ENCODE measurements around the gene VAC14. TPM values are rescaled to one million over a fixed set of nuclear protein-coding genes. Genes with fewer than 3 reads are reported as not detected.

Gene VAC14
- total RNA-seq, 1 experiment from 2014 or later: 35.3 TPM

GRCh38 chr16:70677499-70678120 is 123.3 kb downstream of the VAC14 start:
- peaks cover 26% of the 10 kb centered on the region for H3K79me2 ChIP-seq (ENCODE audit: insufficient read depth, low read length)
- BruUV-seq (replicated peaks): no TSS peak
- no peak overlapping the region for H3K9ac ChIP-seq (ENCODE audit: low read length)
- H4K20me1 ChIP-seq (ENCODE audit: insufficient read depth): no peaks in the 10 kb centered on the region
- H3K36me3 ChIP-seq (ENCODE audit: control insufficient read depth in 1 of 2, insufficient read depth in 2 of 2, low read length in 2 of 2): peaks cover 24 to 27% of the 10 kb centered on the region in 2 experiments; a peak in 3 of 4 replicates
- H3K27me3 ChIP-seq (ENCODE audit: insufficient read depth, low read length): no peaks in the 10 kb centered on the region
- H3K27ac ChIP-seq (ENCODE audit: low read depth, low read length): no peak overlapping the region
- POLR2A ChIA-PET: no interaction called here
- no peaks in the 10 kb centered on the region for H3K4me1 ChIP-seq (ENCODE audit: control insufficient read depth in 1 of 2, insufficient read depth in 2 of 2, low read length in 2 of 2)
- no peaks in the 10 kb centered on the region for H3K9me3 ChIP-seq (ENCODE audit: control insufficient read depth in 1 of 2, insufficient read depth in 1 of 2, low read depth in 1 of 2, low read length in 2 of 2)
- intact Hi-C loops (cut with micrococcal nuclease): no loop called here
- TF ChIP-seq EZH2 (IDR thresholded peaks at IDR 0.05) (no peak), ZFX (IDR thresholded peaks at IDR 0.05) (no peak), SP1 (IDR thresholded peaks at IDR 0.05; ENCODE audit: low read depth) (no peak), POLR2AphosphoS5 (IDR thresholded peaks at IDR 0.05; ENCODE audit: low read depth, low read length) (no peak), SRF (IDR thresholded peaks at IDR 0.05; ENCODE audit: low read depth) (no peak), EZH2phosphoT487 (IDR thresholded peaks at IDR 0.05; ENCODE audit: borderline replicate concordance) (no peak), JUND (IDR thresholded peaks at IDR 0.05) (no peak), FOSL1 (IDR thresholded peaks at IDR 0.05; ENCODE audit: low read depth) (no peak), TCF7L2 (IDR thresholded peaks at IDR 0.05; ENCODE audit: borderline replicate concordance, extremely low read depth, insufficient read depth, insufficient read length) (no peak), RAD21 (IDR thresholded peaks at IDR 0.05; ENCODE audit: low read depth) (no peak), POLR2A (IDR thresholded peaks at IDR 0.05; ENCODE audit: borderline replicate concordance, extremely low read depth, insufficient read depth, insufficient read length) (no peak), ZNF274 (IDR thresholded peaks at IDR 0.05; ENCODE audit: low read depth, low read length) (no peak), ATF3 (IDR thresholded peaks at IDR 0.05) (no peak), EGR1 (IDR thresholded peaks at IDR 0.05; ENCODE audit: low read depth) (no peak), YY1 (IDR thresholded peaks at IDR 0.05; ENCODE audit: extremely low read depth, insufficient replicate concordance, low read depth, low read length) (no peak), SIN3A (IDR thresholded peaks at IDR 0.05; ENCODE audit: low read depth) (no peak), ELF1 (IDR thresholded peaks at IDR 0.05; ENCODE audit: borderline replicate concordance, low read depth) (no peak)
- TF ChIP-seq, protein P1, sequence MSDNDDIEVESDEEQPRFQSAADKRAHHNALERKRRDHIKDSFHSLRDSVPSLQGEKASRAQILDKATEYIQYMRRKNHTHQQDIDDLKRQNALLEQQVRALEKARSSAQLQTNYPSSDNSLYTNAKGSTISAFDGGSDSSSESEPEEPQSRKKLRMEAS (IDR thresholded peaks at IDR 0.05): no peak
- TF ChIP-seq, protein P2, sequence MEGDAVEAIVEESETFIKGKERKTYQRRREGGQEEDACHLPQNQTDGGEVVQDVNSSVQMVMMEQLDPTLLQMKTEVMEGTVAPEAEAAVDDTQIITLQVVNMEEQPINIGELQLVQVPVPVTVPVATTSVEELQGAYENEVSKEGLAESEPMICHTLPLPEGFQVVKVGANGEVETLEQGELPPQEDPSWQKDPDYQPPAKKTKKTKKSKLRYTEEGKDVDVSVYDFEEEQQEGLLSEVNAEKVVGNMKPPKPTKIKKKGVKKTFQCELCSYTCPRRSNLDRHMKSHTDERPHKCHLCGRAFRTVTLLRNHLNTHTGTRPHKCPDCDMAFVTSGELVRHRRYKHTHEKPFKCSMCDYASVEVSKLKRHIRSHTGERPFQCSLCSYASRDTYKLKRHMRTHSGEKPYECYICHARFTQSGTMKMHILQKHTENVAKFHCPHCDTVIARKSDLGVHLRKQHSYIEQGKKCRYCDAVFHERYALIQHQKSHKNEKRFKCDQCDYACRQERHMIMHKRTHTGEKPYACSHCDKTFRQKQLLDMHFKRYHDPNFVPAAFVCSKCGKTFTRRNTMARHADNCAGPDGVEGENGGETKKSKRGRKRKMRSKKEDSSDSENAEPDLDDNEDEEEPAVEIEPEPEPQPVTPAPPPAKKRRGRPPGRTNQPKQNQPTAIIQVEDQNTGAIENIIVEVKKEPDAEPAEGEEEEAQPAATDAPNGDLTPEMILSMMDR (IDR thresholded peaks at IDR 0.05 in 2 of 3, conservative IDR thresholded peaks at IDR 0.05 in 1 of 3; ENCODE audit: borderline replicate concordance in 1 of 3, insufficient read depth in 1 of 3, low read depth in 2 of 3, low read length in 2 of 3): no peak
- no peak overlapping the region for H3K4me3 ChIP-seq (replicated peaks in 1 of 2; ENCODE audit: low read depth in 1 of 2, low read length in 2 of 2)
- no peaks in the 10 kb centered on the region for H3K9me2 ChIP-seq (ENCODE audit: insufficient read depth)
- CTCF ChIA-PET: no interaction called here
- DNase-seq (ENCODE audit: low read depth, low spot score) (no peak), ATAC-seq (no peak)
- no peak overlapping the region for H3K4me2 ChIP-seq (ENCODE audit: low read length)
- RAD21 ChIA-PET (ENCODE audit: low non-redundant PET in 1 of 2, low total read pairs in 2 of 2, uncharacterized antibody in 2 of 2, unreplicated experiment in 2 of 2): no interaction called here
- H2AFZ ChIP-seq (ENCODE audit: low read depth, low read length, poor library complexity, severe bottlenecking): no peak overlapping the region
